Measurements from ENCODE around the gene PRSS21. TPM values are rescaled to one million over a fixed set of nuclear protein-coding genes. Genes with fewer than 3 reads are reported as not detected.

PRSS21 gene
- total RNA-seq, 1 experiment from 2014 or later = 1.5 TPM

DNA sequence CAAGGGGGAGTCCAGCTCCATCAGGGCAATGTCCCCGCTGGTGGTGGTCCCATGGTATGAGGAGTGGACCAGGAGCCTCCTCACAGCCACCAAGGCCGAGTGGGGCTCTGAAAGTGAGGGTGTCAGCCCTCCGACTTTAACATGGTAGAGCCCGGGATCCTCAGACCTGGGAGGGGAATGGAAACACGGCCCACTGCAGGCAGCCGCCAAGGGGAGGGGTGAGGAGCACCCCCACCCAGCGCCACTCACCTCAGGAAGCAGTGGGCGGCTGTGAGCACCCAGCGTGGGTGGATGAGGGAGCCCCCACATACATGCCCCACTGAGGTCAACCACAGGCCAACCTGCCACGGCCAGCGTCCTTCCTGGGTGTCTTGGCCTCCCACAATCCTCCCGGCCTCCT lies 23.9 kb downstream of the PRSS21 start (continued):
- no peak for TF ChIP-seq ZSCAN18 (CRISPR knock-in tag; IDR thresholded peaks at IDR 0.05)

- ATAC-seq = no peak
Measured at GRCh38 chr16:2841606-2842339, 24.7 kb downstream of the PRSS21 start.

GRCh38 chr16:2842340-2843000 lies 25.4 kb downstream of the PRSS21 start:
- H3K27me3 Mint-ChIP-seq (ENCODE audit: low read depth) = peaks cover 30% of the 10 kb centered on the region
- DNase-seq (ENCODE audit: low spot score) (peak; percentile 87), ATAC-seq (peak; percentile 49)
- peaks cover 9% of the 10 kb centered on the region for H3K4me1 Mint-ChIP-seq
- peaks cover 26% of the 10 kb centered on the region for H3K9me3 Mint-ChIP-seq
- ChIA-PET CTCF (interaction anchor here (0.6 to 2.2 kb wide), 19 partner anchors 8 to 128 kb away, joined by 3 to 9 read pairs (median 3); partner anchors contain the start of genes FLYWCH2 and ZG16B), POLR2A (interaction anchor here (0.6 kb wide), 1 partner anchor 120 kb away, joined by 3 read pairs; no protein-coding TSS in a partner anchor)
- H3K36me3 Mint-ChIP-seq = no peaks in the 10 kb centered on the region
- no peak overlapping the region for H3K27ac Mint-ChIP-seq
- no peak overlapping the region for H3K4me3 Mint-ChIP-seq
- TF ChIP-seq CREB1 (CRISPR knock-in tag; IDR thresholded peaks at IDR 0.05) (no peak), ELF4 (CRISPR knock-in tag; IDR thresholded peaks at IDR 0.05; ENCODE audit: low read depth) (no peak), CBFB (CRISPR knock-in tag; IDR thresholded peaks at IDR 0.05; ENCODE audit: low read depth) (no peak), ATF2 (CRISPR knock-in tag; IDR thresholded peaks at IDR 0.05; ENCODE audit: borderline replicate concordance, low read depth) (0 out of 2 replicates have a peak, but pooled peaks have one; percentile 18), PREB (CRISPR knock-in tag; IDR thresholded peaks at IDR 0.05; ENCODE audit: borderline replicate concordance) (no peak), ZNF219 (CRISPR knock-in tag; IDR thresholded peaks at IDR 0.05; ENCODE audit: borderline replicate concordance) (no peak), ESRRA (CRISPR knock-in tag; IDR thresholded peaks at IDR 0.05; ENCODE audit: borderline replicate concordance) (no peak), CDX4 (CRISPR knock-in tag; IDR thresholded peaks at IDR 0.05; ENCODE audit: borderline replicate concordance) (no peak), ETV6 (CRISPR knock-in tag; IDR thresholded peaks at IDR 0.05) (peak; percentile 60; the same call in 1 of the 2 replicates), E2F1 (CRISPR knock-in tag; IDR thresholded peaks at IDR 0.05) (no peak)
- TF ChIP-seq, protein P1, sequence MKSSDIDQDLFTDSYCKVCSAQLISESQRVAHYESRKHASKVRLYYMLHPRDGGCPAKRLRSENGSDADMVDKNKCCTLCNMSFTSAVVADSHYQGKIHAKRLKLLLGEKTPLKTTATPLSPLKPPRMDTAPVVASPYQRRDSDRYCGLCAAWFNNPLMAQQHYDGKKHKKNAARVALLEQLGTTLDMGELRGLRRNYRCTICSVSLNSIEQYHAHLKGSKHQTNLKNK (CRISPR knock-in tag; IDR thresholded peaks at IDR 0.05) = no peak
- TF ChIP-seq, protein P2, sequence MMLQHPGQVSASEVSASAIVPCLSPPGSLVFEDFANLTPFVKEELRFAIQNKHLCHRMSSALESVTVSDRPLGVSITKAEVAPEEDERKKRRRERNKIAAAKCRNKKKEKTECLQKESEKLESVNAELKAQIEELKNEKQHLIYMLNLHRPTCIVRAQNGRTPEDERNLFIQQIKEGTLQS (CRISPR knock-in tag; conservative IDR thresholded peaks at IDR 0.05) = no peak
- TF ChIP-seq, protein P3, sequence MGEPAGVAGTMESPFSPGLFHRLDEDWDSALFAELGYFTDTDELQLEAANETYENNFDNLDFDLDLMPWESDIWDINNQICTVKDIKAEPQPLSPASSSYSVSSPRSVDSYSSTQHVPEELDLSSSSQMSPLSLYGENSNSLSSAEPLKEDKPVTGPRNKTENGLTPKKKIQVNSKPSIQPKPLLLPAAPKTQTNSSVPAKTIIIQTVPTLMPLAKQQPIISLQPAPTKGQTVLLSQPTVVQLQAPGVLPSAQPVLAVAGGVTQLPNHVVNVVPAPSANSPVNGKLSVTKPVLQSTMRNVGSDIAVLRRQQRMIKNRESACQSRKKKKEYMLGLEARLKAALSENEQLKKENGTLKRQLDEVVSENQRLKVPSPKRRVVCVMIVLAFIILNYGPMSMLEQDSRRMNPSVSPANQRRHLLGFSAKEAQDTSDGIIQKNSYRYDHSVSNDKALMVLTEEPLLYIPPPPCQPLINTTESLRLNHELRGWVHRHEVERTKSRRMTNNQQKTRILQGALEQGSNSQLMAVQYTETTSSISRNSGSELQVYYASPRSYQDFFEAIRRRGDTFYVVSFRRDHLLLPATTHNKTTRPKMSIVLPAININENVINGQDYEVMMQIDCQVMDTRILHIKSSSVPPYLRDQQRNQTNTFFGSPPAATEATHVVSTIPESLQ (CRISPR knock-in tag; IDR thresholded peaks at IDR 0.05) = no peak

More at GRCh38 chr16:2841606-2842339, 24.7 kb downstream of the PRSS21 start:
- no peak for DNase-seq (ENCODE audit: low spot score)
- ChIA-PET CTCF (interaction anchor here (0.6 to 2.2 kb wide), 19 partner anchors 9 to 129 kb away, joined by 3 to 9 read pairs (median 3); partner anchors contain the start of genes FLYWCH2 and ZG16B), POLR2A (interaction anchor here (0.6 kb wide), 1 partner anchor 121 kb away, joined by 3 read pairs; no protein-coding TSS in a partner anchor)
- Mint-ChIP-seq H3K27ac (no peak overlapping the region), H3K4me1 (peaks cover 9% of the 10 kb centered on the region), H3K4me3 (no peak overlapping the region), H3K36me3 (no peaks in the 10 kb centered on the region), H3K9me3 (peaks cover 21% of the 10 kb centered on the region), H3K27me3 (ENCODE audit: low read depth) (peaks cover 26% of the 10 kb centered on the region)
- TF ChIP-seq HMGXB4 (CRISPR knock-in tag; IDR thresholded peaks at IDR 0.05) (0 out of 2 replicates have a peak, but pooled peaks have one; percentile 10), ZNF416 (CRISPR knock-in tag; IDR thresholded peaks at IDR 0.05) (no peak)

All from WTC11 (cell line).